Esophagus (tissue), 2 donors: ENCODE data around the gene GRB2. TPM values are rescaled to one million over a fixed set of nuclear protein-coding genes. Genes with fewer than 3 reads are reported as not detected.
"Not testable (repeated sequence)": the region's sequence is repeated elsewhere in the genome, so short reads cannot be mapped to it uniquely, and the experiment has no call there.

Source experiments
- H3K27ac ChIP-seq, 2 donors: one replicate each; pipeline ENCODE4 v1.5.1; 2013; ENCODE audit warnings: low read depth in 2 of 2, mild to moderate bottlenecking in 2 of 2, inconsistent platforms in 1 of 2, low read length in 1 of 2, moderate library complexity in 1 of 2
- H3K27me3 ChIP-seq, 2 donors: one replicate each; pipeline ENCODE4 v1.6.1; 2013; ENCODE audit warnings: low read length in 2 of 2, control low read depth in 1 of 2, mild to moderate bottlenecking in 1 of 2; ENCODE audit not compliant: insufficient read depth in 2 of 2, control insufficient read depth in 1 of 2
- H3K36me3 ChIP-seq, 2 donors: one replicate each; pipeline ENCODE4 v1.6.1; 2013; ENCODE audit warnings: low read length in 1 of 2; ENCODE audit not compliant: control insufficient read depth in 2 of 2, insufficient read depth in 2 of 2
- H3K4me1 ChIP-seq, 2 donors: one replicate each; pipeline ENCODE4 v1.6.1; 2013; ENCODE audit warnings: low read length in 1 of 2; ENCODE audit not compliant: control insufficient read depth in 2 of 2, insufficient read depth in 2 of 2
- H3K4me3 ChIP-seq, 2 donors: one replicate each; pipeline ENCODE4 v1.5.1; 2013; ENCODE audit warnings: low read length in 2 of 2, mild to moderate bottlenecking in 2 of 2, low read depth in 1 of 2, moderate library complexity in 1 of 2
- H3K9me3 ChIP-seq, 2 donors: one replicate each; pipeline ENCODE4 v1.6.1; 2013; ENCODE audit warnings: mild to moderate bottlenecking in 2 of 2, low read depth in 1 of 2, low read length in 1 of 2, moderate library complexity in 1 of 2; ENCODE audit not compliant: control insufficient read depth in 2 of 2, insufficient read depth in 1 of 2
- whole genome bisulfite sequencing, 2 donors: extraction: QIAGEN DNeasy Blood & Tissue Kit; methylation state at CpG; one replicate each; pipeline ENCODE4 v1.1.7; 2013; 5-methylcytosine and 5-hydroxymethylcytosine counted together
- polyA plus RNA-seq, 2 donors: library from polyadenylated mRNA; stranded (reverse); fragments of 200-250 nt; gene quantifications; one replicate each; pipeline ENCODE4 v1.2.3, GENCODE V29; 2013
- donor health status: healthy with polysubstance abuse.
- donor health status: Bipolar disorder and iron deficiency.

The GRB2 gene
- polyA plus RNA-seq, 2 donors: 23.2 to 36.6 TPM

GRCh38 chr17:75440738-75441448, 35.4 kb upstream of the GRB2 start:
- H3K36me3 ChIP-seq: no peaks in the 10 kb centered on the region
- H3K9me3 ChIP-seq: no peaks in the 10 kb centered on the region
- peak overlapping the region in 1 of 2 donors; percentile 27 for H3K27ac ChIP-seq
- 66 to 67% methylated on average over 10 of the region's 10 CpGs for WGBS, 2 donors
- peaks cover 0 to 1% of the 10 kb centered on the region in 2 donors for H3K4me1 ChIP-seq
- H3K27me3 ChIP-seq: no peaks in the 10 kb centered on the region
- H3K4me3 ChIP-seq: no peak overlapping the region

- Histone ChIP-seq H3K4me3 (no peak overlapping the region), H3K9me3 (no peaks in the 10 kb centered on the region), H3K36me3 (no peaks in the 10 kb centered on the region)
Measured at GRCh38 chr17:75439287-75439686, 33.8 kb upstream of the GRB2 start.

GRCh38 chr17:75437404-75437803, 31.9 kb upstream of the GRB2 start:
- not testable (repeated sequence) for H3K4me1 ChIP-seq, H3K4me3 ChIP-seq, H3K9me3 ChIP-seq, H3K27me3 ChIP-seq, H3K36me3 ChIP-seq, H3K27ac ChIP-seq
- WGBS, 2 donors: 90 to 92% methylated on average over 8 of the region's 8 CpGs

More at GRCh38 chr17:75439287-75439686, 33.8 kb upstream of the GRB2 start:
- Histone ChIP-seq H3K27me3 (no peaks in the 10 kb centered on the region), H3K27ac (no peak overlapping the region), H3K4me1 (peaks cover 0 to 1% of the 10 kb centered on the region in 2 donors)
- 60 to 69% methylated on average over 2 of the region's 2 CpGs for WGBS, 2 donors

- H3K4me1 ChIP-seq, H3K36me3 ChIP-seq, H3K4me3 ChIP-seq, H3K27ac ChIP-seq, H3K9me3 ChIP-seq, H3K27me3 ChIP-seq: not testable (repeated sequence)
- 87 to 95% methylated on average over 6 of the region's 6 CpGs for WGBS, 2 donors
Measured at GRCh38 chr17:75434433-75434832, 29.0 kb upstream of the GRB2 start.

- Histone ChIP-seq H3K36me3 (no peaks in the 10 kb centered on the region), H3K4me3 (no peak overlapping the region), H3K27ac (no peak overlapping the region), H3K27me3 (no peaks in the 10 kb centered on the region), H3K9me3 (no peaks in the 10 kb centered on the region), H3K4me1 (no peaks in the 10 kb centered on the region)
- WGBS, 2 donors: 78 to 81% methylated on average over 6 of the region's 6 CpGs
Measured at GRCh38 chr17:75433218-75433783, 27.8 kb upstream of the GRB2 start.

GRCh38 chr17:75430159-75430974, 24.9 kb upstream of the GRB2 start:
- no peak overlapping the region for H3K27ac ChIP-seq
- H3K9me3 ChIP-seq: no peaks in the 10 kb centered on the region
- H3K27me3 ChIP-seq: no peaks in the 10 kb centered on the region
- no peaks in the 10 kb centered on the region for H3K36me3 ChIP-seq
- H3K4me1 ChIP-seq: no peaks in the 10 kb centered on the region
- no peak overlapping the region for H3K4me3 ChIP-seq
- 46 to 57% methylated on average over 11 of the region's 11 CpGs for WGBS, 2 donors

- Histone ChIP-seq H3K4me1 (no peaks in the 10 kb centered on the region), H3K4me3 (no peak overlapping the region), H3K9me3 (no peaks in the 10 kb centered on the region), H3K27me3 (no peaks in the 10 kb centered on the region), H3K36me3 (no peaks in the 10 kb centered on the region), H3K27ac (peak overlapping the region; percentile 72 to 74)
- 41 to 61% methylated on average over 17 of the region's 17 CpGs for WGBS, 2 donors
Measured at GRCh38 chr17:75428543-75429469, 23.3 kb upstream of the GRB2 start.

GRCh38 chr17:75418531-75418930, 13.1 kb upstream of the GRB2 start:
- H3K9me3 ChIP-seq: no peaks in the 10 kb centered on the region

GRCh38 chr17:75417054-75417580, 11.6 kb upstream of the GRB2 start:
- H3K4me1 ChIP-seq: no peaks in the 10 kb centered on the region
- no peaks in the 10 kb centered on the region for H3K36me3 ChIP-seq
- 55 to 65% methylated on average over 9 of the region's 9 CpGs for WGBS, 2 donors
- no peak overlapping the region for H3K4me3 ChIP-seq
- H3K9me3 ChIP-seq: no peaks in the 10 kb centered on the region
- no peak overlapping the region for H3K27ac ChIP-seq
- no peaks in the 10 kb centered on the region for H3K27me3 ChIP-seq

More at GRCh38 chr17:75418531-75418930, 13.1 kb upstream of the GRB2 start:
- H3K27ac ChIP-seq: no peak overlapping the region
- no peak overlapping the region for H3K4me3 ChIP-seq
- no peaks in the 10 kb centered on the region for H3K4me1 ChIP-seq
- H3K36me3 ChIP-seq: no peaks in the 10 kb centered on the region
- H3K27me3 ChIP-seq: no peaks in the 10 kb centered on the region
- WGBS, 2 donors: 62 to 73% methylated on average over 5 of the region's 5 CpGs
